Anterior cingulate cortex (tissue), 58 donors: ENCODE data around the gene NSMCE1.

ENCODE experiments used
- DNase-seq, 58 donors: peaks; one replicate each; lab custom pipeline; 2025; lab: John Stamatoyannopoulos, UW

Gene NSMCE1

GRCh38 chr16:27268376-27269299 lies at the start of gene NSMCE1:
Gene NSMCE1, minus strand, starts transcription at chr16:27268772. Its CDS starts 11,202 bp downstream, at chr16:27257570.
- peak; percentile 39 to 98 (median 89) for DNase-seq

GRCh38 chr16:27317738-27318391 lies 49.3 kb upstream of the NSMCE1 start:
- no peak for DNase-seq

GRCh38 chr16:27317320-27317719 lies 48.7 kb upstream of the NSMCE1 start:
- no peak for DNase-seq

GRCh38 chr16:27316038-27316680 lies 47.6 kb upstream of the NSMCE1 start:
- DNase-seq = no peak

GRCh38 chr16:27315333-27316037 lies 46.9 kb upstream of the NSMCE1 start:
- DNase-seq = no peak

- DNase-seq = no peak
These were observed 46.4 kb upstream of the NSMCE1 start for GRCh38 chr16:27314986-27315332.

- DNase-seq = no peak
These were observed 45.7 kb upstream of the NSMCE1 start for GRCh38 chr16:27314161-27314723.

GRCh38 chr16:27313422-27314160 lies 45.0 kb upstream of the NSMCE1 start, which contains the start of gene IL4R:
Gene IL4R, plus strand, starts transcription at chr16:27313974. Its CDS starts 26,230 bp downstream, at chr16:27340204.
- peak in 2 of 58 donors; percentile 11 to 26 for DNase-seq

- DNase-seq = no peak
These were observed 44.2 kb upstream of the NSMCE1 start for GRCh38 chr16:27312580-27313421.

- DNase-seq = no peak
These were observed 43.3 kb upstream of the NSMCE1 start for GRCh38 chr16:27311897-27312303.

- no peak for DNase-seq
These were observed 42.9 kb upstream of the NSMCE1 start for GRCh38 chr16:27311448-27311830.

- DNase-seq = no peak
These were observed 42.2 kb upstream of the NSMCE1 start for GRCh38 chr16:27310576-27311447.

GRCh38 chr16:27308792-27309191 lies 40.2 kb upstream of the NSMCE1 start:
- no peak for DNase-seq

GRCh38 chr16:27305839-27306442 lies 37.4 kb upstream of the NSMCE1 start:
- DNase-seq = no peak

GRCh38 chr16:27304881-27305745 lies 36.5 kb upstream of the NSMCE1 start:
- no peak for DNase-seq

- no peak for DNase-seq
These were observed 35.5 kb upstream of the NSMCE1 start for GRCh38 chr16:27304102-27304501.
